ENCODE measurements around the gene RIN1. TPM values are rescaled to one million over a fixed set of nuclear protein-coding genes. Genes with fewer than 3 reads are reported as not detected.

Gene RIN1
- total and polyA plus RNA-seq, 2 of the 13 experiments (the other 11 are each of a cell fraction or from before 2014, with no cell fraction given) = 2.4 to 4.1 TPM

DNA sequence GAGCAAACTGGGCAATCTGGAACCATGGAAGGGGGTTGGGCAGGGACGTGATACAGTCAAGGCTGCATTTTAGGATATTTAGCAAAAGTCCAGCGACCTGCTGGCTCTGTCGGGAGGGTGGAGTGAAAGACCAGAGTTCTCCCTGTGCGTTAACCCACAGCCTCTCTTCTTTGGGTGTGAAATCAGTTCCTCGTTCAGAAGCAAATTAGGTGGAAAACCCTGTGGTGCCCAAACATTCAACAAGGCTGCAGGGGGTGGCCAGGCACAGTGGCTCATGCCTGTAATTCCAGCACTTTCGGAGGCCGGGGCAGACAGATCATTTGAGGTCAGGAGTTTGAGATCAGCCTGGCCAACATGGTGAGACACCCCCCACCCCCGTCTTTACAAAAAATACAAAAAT is 38.6 kb downstream of the RIN1 start:
- Histone ChIP-seq H3K9me3 (ENCODE audit: low read length) (no peaks in the 10 kb centered on the region), H3K4me1 (ENCODE audit: insufficient read depth, low read length) (peaks cover 10% of the 10 kb centered on the region; the same call in 1 of the 2 replicates), H3K79me2 (ENCODE audit: insufficient read depth, low read length) (no peaks in the 10 kb centered on the region), H3K27me3 (ENCODE audit: control insufficient read depth in 1 of 2, insufficient read depth in 2 of 2, low read length in 2 of 2) (peaks cover 3 to 30% of the 10 kb centered on the region in 2 experiments), H2AFZ (ENCODE audit: low read length) (no peak overlapping the region), H3K4me3 (replicated peaks in 1 of 3; ENCODE audit: insufficient read depth in 1 of 3, low read depth in 2 of 3, low read length in 3 of 3) (no peak overlapping the region), H4K20me1 (ENCODE audit: insufficient read depth, low read length) (no peaks in the 10 kb centered on the region), H3K9ac (ENCODE audit: insufficient read depth, low read depth, low read length) (no peak overlapping the region), H3K4me2 (ENCODE audit: low read depth, low read length) (no peak overlapping the region), H3K36me3 (replicated peaks in 1 of 2; ENCODE audit: control insufficient read depth in 1 of 2, insufficient read depth in 2 of 2, low read length in 2 of 2) (no peaks in the 10 kb centered on the region), H3K27ac (ENCODE audit: extremely low read length, insufficient read depth, low read length) (no peak overlapping the region)
- ATAC-seq (no peak), DNase-seq (ENCODE audit: low spot score) (no peak), FAIRE-seq (no peak)
- no TSS peak for BruUV-seq (replicated peaks)
- TF ChIP-seq BRF2 (CRISPR knock-in tag; IDR thresholded peaks at IDR 0.05) (no peak), ZEB1 (IDR thresholded peaks at IDR 0.05; ENCODE audit: insufficient replicate concordance, low read depth) (no peak), ATF7 (IDR thresholded peaks at IDR 0.05) (no peak), ATF7 (CRISPR knock-in tag; IDR thresholded peaks at IDR 0.05) (no peak), ISX (CRISPR knock-in tag; conservative IDR thresholded peaks at IDR 0.05) (no peak)
- 34% methylated on average over 8 of the region's 8 CpGs for WGBS (ENCODE audit: low lambda C conversion rate)
- ChIA-PET POLR2A (interaction anchor here (2.2 to 3.7 kb wide), 2 partner anchors 8 to 15 kb away, joined by 10 to 13 read pairs; partner anchors contain the start of gene YIF1A), CTCF (ENCODE audit: low intra/inter-chr PET ratio, low total read pairs) (no interaction called here)
- in situ Hi-C loops (cut with HindIII; ENCODE audit: extremely low pct_ligation_motif_present, low pct_unique_long_range_greater_than_20kb) (no loop called here), intact Hi-C loops (cut with micrococcal nuclease; ENCODE audit: unreplicated experiment) (no loop called here)

DNA sequence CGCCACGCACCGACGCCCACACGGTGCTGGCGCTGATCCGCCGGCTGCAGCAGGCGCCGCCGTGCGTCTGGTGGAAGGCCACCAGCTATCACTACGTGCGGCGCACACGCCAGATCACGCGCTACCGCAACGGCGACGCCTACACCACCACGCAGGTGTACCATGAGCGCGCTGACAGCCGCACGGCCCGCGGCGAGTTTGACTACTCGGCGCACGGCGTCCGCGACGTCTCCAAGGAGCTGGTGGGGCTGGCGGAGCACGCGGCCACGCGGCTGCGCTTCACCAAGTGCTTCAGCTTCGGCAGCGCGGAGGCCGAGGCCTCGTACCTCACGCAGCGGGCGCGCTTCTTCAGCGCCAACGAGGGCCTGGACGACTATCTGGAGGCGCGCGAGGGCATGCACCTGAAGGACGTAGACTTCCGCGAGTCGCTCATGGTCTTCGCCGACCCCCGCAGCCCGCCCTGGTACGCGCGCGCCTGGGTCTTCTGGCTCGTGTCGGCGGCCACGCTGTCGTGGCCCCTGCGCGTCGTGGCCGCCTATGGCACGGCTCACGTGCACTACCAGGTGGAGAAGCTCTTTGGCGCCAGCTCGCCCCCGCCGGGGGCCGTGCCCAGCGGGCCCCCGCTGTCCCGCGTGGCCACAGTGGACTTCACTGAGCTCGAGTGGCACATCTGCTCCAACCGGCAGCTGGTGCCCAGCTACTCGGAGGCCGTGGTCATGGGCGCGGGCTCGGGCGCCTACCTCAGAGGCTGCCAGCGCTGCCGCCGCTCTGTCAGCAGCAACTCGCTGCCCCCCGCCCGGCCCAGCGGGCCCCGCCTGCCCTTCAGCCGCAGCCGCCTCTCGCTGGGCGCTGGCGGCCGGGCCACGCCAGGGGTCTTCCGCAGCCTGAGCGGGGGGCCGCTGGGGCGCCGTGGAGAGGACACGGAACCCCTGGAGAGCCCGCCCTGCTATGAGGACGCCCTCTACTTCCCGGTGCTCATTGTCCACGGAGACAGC is 41.3 kb downstream of the RIN1 start:
- CTCF ChIA-PET (ENCODE audit: low intra/inter-chr PET ratio, low total read pairs) = no interaction called here

More for the DNA sequence above, 41.3 kb downstream of the RIN1 start:
- no peak for ATAC-seq
- Histone ChIP-seq H3K4me2 (ENCODE audit: low read depth, low read length) (no peak overlapping the region), H4K20me1 (ENCODE audit: insufficient read depth, low read length) (no peaks in the 10 kb centered on the region), H3K9me3 (ENCODE audit: low read length) (no peaks in the 10 kb centered on the region), H3K36me3 (replicated peaks in 1 of 2; ENCODE audit: control insufficient read depth in 1 of 2, insufficient read depth in 2 of 2, low read length in 2 of 2) (no peaks in the 10 kb centered on the region), H3K4me3 (replicated peaks in 1 of 3; ENCODE audit: insufficient read depth in 1 of 3, low read depth in 2 of 3, low read length in 3 of 3) (no peak overlapping the region), H2AFZ (ENCODE audit: low read length) (no peak overlapping the region), H3K79me2 (ENCODE audit: insufficient read depth, low read length) (no peaks in the 10 kb centered on the region), H3K27ac (ENCODE audit: extremely low read length, insufficient read depth, low read length) (no peak overlapping the region), H3K4me1 (ENCODE audit: insufficient read depth, low read length) (peaks cover 32% of the 10 kb centered on the region), H3K27me3 (ENCODE audit: control insufficient read depth in 1 of 2, insufficient read depth in 2 of 2, low read length in 2 of 2) (peaks cover 3 to 40% of the 10 kb centered on the region in 2 experiments; a peak in 4 of 5 replicates), H3K9ac (ENCODE audit: insufficient read depth, low read depth, low read length) (no peak overlapping the region)
- intact Hi-C loops (cut with micrococcal nuclease; ENCODE audit: unreplicated experiment) (no loop called here), in situ Hi-C loops (cut with HindIII; ENCODE audit: extremely low pct_ligation_motif_present, low pct_unique_long_range_greater_than_20kb) (loop anchor here (5.0 kb wide), 1 partner anchor 32 kb away; no protein-coding TSS in a partner anchor)
- WGBS (ENCODE audit: low lambda C conversion rate) = 90% methylated on average over 97 of the region's 123 CpGs
- POLR2A ChIA-PET = interaction anchor here (3.7 kb wide), 1 partner anchor 17 kb away, joined by 13 read pairs; no protein-coding TSS in a partner anchor
- TF ChIP-seq CSRNP1 (CRISPR knock-in tag; IDR thresholded peaks at IDR 0.05) = no peak
- no peak for TF ChIP-seq NFYC (CRISPR knock-in tag; IDR thresholded peaks at IDR 0.05)
- TF ChIP-seq ZNF496 (CRISPR knock-in tag; IDR thresholded peaks at IDR 0.05; ENCODE audit: insufficient replicate concordance) = no peak
- no peak for FAIRE-seq
- no TSS peak for BruUV-seq (replicated peaks)
- DNase-seq (ENCODE audit: low spot score) = no peak

All from HepG2 (cell line).